ENCODE results near the gene KRT10. TPM values are rescaled to one million over a fixed set of nuclear protein-coding genes. Genes with fewer than 3 reads are reported as not detected.

KRT10 gene
- total RNA-seq, 1 donor: 2.2 TPM

GRCh38 chr17:40827746-40828453 lies 5.5 kb upstream of the KRT10 start:
- peak overlapping the region; percentile 38 for H2AFZ ChIP-seq (ENCODE audit: low read length)
- no peaks in the 10 kb centered on the region for H3K9me3 ChIP-seq (ENCODE audit: low read depth, low read length)
- H3K27me3 ChIP-seq (ENCODE audit: insufficient read depth, low read length): no peaks in the 10 kb centered on the region
- no peak for DNase-seq (ENCODE audit: insufficient read length, low spot score, missing footprints)
- no peaks in the 10 kb centered on the region for H4K20me1 ChIP-seq (ENCODE audit: insufficient read depth, low read length)
- peak overlapping the region; percentile 36 for H3K4me3 ChIP-seq (ENCODE audit: insufficient read depth, low read length)
- H3K79me2 ChIP-seq (ENCODE audit: insufficient read depth, low read length): peaks cover 19% of the 10 kb centered on the region
- peak overlapping the region; percentile 47 for H3K4me2 ChIP-seq (ENCODE audit: insufficient read depth, low read length)
- peaks cover 14% of the 10 kb centered on the region for H3K4me1 ChIP-seq (ENCODE audit: insufficient read depth, low read length)
- H3K36me3 ChIP-seq (ENCODE audit: insufficient read depth, low read length): no peaks in the 10 kb centered on the region
- no peak for TF ChIP-seq CTCF (IDR thresholded peaks at IDR 0.05; ENCODE audit: extremely low read depth, low read depth, low read length)
- no peak overlapping the region for H3K27ac ChIP-seq (ENCODE audit: low read depth, low read length)

- no peak overlapping the region for H2AFZ ChIP-seq (ENCODE audit: low read length)
- H3K4me2 ChIP-seq (ENCODE audit: insufficient read depth, low read length): no peak overlapping the region
- DNase-seq (ENCODE audit: insufficient read length, low spot score, missing footprints): no peak
- peaks cover 24% of the 10 kb centered on the region for H3K79me2 ChIP-seq (ENCODE audit: insufficient read depth, low read length)
- TF ChIP-seq CTCF (IDR thresholded peaks at IDR 0.05; ENCODE audit: extremely low read depth, low read depth, low read length): no peak
- no peaks in the 10 kb centered on the region for H4K20me1 ChIP-seq (ENCODE audit: insufficient read depth, low read length)
- H3K9me3 ChIP-seq (ENCODE audit: low read depth, low read length): no peaks in the 10 kb centered on the region
- peaks cover 14% of the 10 kb centered on the region for H3K4me1 ChIP-seq (ENCODE audit: insufficient read depth, low read length)
- H3K27me3 ChIP-seq (ENCODE audit: insufficient read depth, low read length): no peaks in the 10 kb centered on the region
- no peak overlapping the region for H3K27ac ChIP-seq (ENCODE audit: low read depth, low read length)
- no peaks in the 10 kb centered on the region for H3K36me3 ChIP-seq (ENCODE audit: insufficient read depth, low read length)
- no peak overlapping the region for H3K4me3 ChIP-seq (ENCODE audit: insufficient read depth, low read length)
These were observed 3.2 kb upstream of the KRT10 start for GRCh38 chr17:40825599-40825998.

- TF ChIP-seq CTCF (IDR thresholded peaks at IDR 0.05; ENCODE audit: extremely low read depth, low read depth, low read length): no peak
- H4K20me1 ChIP-seq (ENCODE audit: insufficient read depth, low read length): no peaks in the 10 kb centered on the region
These were observed 1.8 kb upstream of the KRT10 start for GRCh38 chr17:40824015-40824832.

GRCh38 chr17:40821536-40821935 lies 878 bp downstream of the KRT10 start:
- Histone ChIP-seq H3K79me2 (ENCODE audit: insufficient read depth, low read length) (peaks cover 39% of the 10 kb centered on the region), H3K4me1 (ENCODE audit: insufficient read depth, low read length) (peaks cover 8% of the 10 kb centered on the region), H3K27ac (ENCODE audit: low read depth, low read length) (no peak overlapping the region), H3K27me3 (ENCODE audit: insufficient read depth, low read length) (no peaks in the 10 kb centered on the region), H3K4me3 (ENCODE audit: insufficient read depth, low read length) (no peak overlapping the region), H4K20me1 (ENCODE audit: insufficient read depth, low read length) (no peaks in the 10 kb centered on the region), H3K9me3 (ENCODE audit: low read depth, low read length) (no peaks in the 10 kb centered on the region), H3K36me3 (ENCODE audit: insufficient read depth, low read length) (peaks cover 11% of the 10 kb centered on the region), H3K4me2 (ENCODE audit: insufficient read depth, low read length) (no peak overlapping the region), H2AFZ (ENCODE audit: low read length) (no peak overlapping the region)
- no peak for TF ChIP-seq CTCF (IDR thresholded peaks at IDR 0.05; ENCODE audit: extremely low read depth, low read depth, low read length)
- DNase-seq (ENCODE audit: insufficient read length, low spot score, missing footprints): no peak

More at GRCh38 chr17:40824015-40824832, 1.8 kb upstream of the KRT10 start:
- Histone ChIP-seq H2AFZ (ENCODE audit: low read length) (no peak overlapping the region), H3K9me3 (ENCODE audit: low read depth, low read length) (no peaks in the 10 kb centered on the region), H3K4me1 (ENCODE audit: insufficient read depth, low read length) (peaks cover 22% of the 10 kb centered on the region), H3K36me3 (ENCODE audit: insufficient read depth, low read length) (no peaks in the 10 kb centered on the region), H3K4me2 (ENCODE audit: insufficient read depth, low read length) (no peak overlapping the region), H3K27me3 (ENCODE audit: insufficient read depth, low read length) (no peaks in the 10 kb centered on the region), H3K4me3 (ENCODE audit: insufficient read depth, low read length) (no peak overlapping the region), H3K79me2 (ENCODE audit: insufficient read depth, low read length) (peaks cover 34% of the 10 kb centered on the region), H3K27ac (ENCODE audit: low read depth, low read length) (no peak overlapping the region)
- no peak for DNase-seq (ENCODE audit: insufficient read length, low spot score, missing footprints)

All from osteoblast (primary cell).